ENCODE measurements around the gene CNDP1.
"Not testable (repeated sequence)": the region's sequence is repeated elsewhere in the genome, so short reads cannot be mapped to it uniquely, and the experiment has no call there.

Gene CNDP1

DNA sequence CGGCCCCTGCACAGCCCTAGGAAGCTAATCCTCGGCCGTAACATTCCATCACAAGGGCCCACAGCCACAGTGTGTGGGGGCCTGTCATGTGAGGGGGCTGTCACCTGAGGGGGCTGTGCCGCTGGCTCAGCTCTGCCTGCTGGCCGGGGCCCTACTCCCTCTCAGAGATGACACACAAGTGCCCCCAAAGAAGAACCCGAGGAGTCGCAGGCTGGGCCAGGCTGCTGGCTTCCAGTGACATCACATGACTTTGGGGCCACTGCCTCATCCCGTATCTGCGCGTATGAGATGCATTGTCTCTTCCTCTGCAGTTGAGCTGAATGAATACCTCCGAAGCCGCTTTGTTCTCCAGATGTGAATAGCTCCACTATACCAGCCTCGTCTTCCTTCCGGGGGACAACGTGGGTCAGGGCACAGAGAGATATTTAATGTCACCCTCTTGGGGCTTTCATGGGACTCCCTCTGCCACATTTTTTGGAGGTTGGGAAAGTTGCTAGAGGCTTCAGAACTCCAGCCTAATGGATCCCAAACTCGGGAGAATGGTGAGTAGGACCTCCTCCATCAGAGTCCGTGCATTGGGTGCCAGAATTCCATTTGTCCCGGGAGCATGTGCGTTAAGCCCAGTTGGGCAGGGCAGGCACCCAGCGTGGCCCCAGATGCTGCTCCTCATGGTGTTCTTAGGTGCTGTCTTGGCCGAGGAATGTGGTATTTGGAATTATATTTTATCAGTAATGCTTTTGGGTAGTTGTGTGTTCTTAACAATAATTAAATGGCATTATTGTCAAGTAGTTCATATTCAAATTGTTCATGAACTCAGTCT, at the start of gene CNDP1:
TSS of gene CNDP1 (plus strand) at position 351 of the 820 bp plus-strand sequence. CDS start at position 519, 168 bp downstream.
- peak in 1 of 2 donors; percentile 5 for DNase-seq

DNA sequence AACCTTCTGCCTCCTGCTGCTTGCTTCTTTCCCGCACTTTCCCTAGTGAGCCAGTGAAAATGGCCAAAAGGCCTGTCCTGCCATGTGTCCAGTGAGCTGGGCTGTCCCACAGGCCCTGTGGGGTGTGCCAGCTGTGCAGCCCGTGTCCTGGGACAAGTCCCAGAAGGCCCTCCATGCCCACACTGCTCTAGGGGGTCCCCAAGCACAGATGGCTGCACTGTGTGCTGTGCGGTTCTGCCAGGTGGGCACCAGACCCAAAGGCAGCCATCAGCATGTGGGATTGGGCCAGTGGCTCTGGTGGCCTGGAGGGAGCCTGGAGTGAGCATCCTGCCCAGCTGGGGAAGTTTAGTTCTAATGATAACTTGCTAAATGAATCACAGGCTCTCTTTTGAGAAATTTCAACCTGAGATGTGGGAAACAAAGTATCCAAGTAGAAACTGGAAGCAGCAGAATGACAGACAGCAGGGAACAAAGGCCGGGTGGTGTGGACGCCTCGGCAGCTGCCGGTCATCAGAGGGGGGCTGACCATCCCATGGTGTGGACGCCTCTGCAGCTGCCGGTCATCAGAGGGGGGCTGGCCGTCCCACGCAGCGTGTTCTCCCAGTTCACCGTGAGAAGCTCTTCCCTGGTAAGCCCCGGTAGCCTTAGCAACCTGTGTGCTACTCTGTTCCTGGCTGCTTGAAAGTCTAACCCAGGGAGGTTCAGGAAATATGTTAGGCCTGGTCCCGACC, 48.0 kb upstream of the CNDP1 start:
- no peak for DNase-seq

DNA sequence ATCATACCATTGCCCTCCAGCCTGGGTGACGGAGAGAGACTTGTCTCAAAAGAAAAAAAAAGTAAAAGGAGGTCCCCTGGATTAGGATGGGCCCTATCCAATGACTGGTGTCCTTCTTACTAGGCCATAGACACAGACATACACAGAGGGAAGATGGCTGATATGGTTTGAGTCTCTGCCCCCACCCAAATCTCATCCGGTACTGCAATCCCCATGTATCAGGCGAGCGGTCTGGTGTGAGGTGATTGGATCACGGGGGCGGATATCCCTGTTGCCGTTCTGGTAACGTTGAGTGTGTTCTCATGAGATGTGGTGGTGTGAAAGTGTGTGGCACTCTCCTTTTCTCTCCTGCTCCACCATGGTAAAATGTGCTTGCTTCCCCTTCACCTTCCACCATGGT, 45.9 kb upstream of the CNDP1 start:
- DNase-seq: no peak

DNA sequence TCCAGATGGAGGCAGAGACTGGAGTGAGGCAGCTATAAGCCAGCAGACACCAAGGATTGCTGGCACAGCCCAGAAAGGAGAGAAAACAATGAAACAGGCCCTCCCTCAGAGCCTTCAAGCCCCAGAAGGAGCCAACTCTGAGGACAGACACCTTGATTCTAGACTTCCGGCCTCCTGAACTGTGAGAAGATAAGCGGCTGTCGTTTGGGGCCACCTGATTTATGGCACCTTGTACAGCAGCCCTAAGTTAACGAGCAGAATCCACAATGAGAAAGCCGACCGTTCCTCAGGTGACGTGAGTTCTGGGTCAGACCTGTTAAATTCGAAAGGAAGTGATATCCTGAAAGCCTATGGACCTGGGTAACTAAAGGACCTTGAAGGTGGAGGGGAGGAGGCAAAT, 45.4 kb upstream of the CNDP1 start:
- no peak for DNase-seq

- DNase-seq: no peak
These were observed 44.6 kb upstream of the CNDP1 start for GRCh38 chr18:74489676-74490075.

- DNase-seq: no peak
These were observed 42.0 kb upstream of the CNDP1 start for GRCh38 chr18:74492259-74492658.

DNA sequence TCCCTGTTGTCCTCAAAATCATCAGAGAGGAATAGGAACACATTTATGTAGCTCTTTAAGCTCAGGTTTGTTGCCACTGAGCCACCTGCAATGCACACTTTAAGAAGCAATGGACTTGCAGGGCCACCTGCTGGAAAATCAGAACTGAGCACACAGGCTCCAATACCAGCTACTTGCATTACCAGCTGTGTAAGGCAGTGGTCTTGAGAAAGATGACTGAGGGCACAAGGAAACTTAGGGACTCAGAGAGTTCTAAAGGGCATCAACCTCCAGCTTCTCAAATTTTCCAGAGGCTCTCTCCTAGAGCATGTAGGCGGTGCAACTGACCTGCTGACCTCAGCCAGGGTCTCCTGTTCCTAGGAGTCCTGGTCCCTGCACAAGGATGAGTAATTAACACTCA, 40.6 kb upstream of the CNDP1 start:
- peak; percentile 81 for DNase-seq

DNA sequence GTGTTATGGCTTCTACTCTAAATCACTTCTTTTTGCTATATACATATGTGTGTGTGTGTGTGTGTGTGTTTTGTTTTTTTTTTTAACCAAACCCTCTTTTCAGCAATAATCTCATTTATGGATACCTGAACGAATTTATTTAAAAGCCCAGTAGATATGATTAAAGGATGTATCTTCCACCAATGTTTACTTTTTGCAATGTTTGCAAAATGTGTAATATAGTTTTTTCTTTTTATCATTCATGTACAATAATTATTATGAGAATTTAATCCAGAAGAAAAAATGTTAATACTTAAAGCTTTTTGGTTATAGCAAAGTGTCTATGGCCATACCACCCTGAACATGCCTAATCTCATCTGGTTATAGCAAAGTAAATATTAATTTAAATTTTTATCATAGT, 39.8 kb upstream of the CNDP1 start:
- DNase-seq: no peak

- peak; percentile 98 to 99 for DNase-seq
These were observed 38.5 kb upstream of the CNDP1 start, which contains the start of gene CNDP2 for GRCh38 chr18:74495581-74496507. CNDP2 (plus strand) TSS chr18:74496363; CDS start chr18:74499974, 3,611 bp downstream.

DNA sequence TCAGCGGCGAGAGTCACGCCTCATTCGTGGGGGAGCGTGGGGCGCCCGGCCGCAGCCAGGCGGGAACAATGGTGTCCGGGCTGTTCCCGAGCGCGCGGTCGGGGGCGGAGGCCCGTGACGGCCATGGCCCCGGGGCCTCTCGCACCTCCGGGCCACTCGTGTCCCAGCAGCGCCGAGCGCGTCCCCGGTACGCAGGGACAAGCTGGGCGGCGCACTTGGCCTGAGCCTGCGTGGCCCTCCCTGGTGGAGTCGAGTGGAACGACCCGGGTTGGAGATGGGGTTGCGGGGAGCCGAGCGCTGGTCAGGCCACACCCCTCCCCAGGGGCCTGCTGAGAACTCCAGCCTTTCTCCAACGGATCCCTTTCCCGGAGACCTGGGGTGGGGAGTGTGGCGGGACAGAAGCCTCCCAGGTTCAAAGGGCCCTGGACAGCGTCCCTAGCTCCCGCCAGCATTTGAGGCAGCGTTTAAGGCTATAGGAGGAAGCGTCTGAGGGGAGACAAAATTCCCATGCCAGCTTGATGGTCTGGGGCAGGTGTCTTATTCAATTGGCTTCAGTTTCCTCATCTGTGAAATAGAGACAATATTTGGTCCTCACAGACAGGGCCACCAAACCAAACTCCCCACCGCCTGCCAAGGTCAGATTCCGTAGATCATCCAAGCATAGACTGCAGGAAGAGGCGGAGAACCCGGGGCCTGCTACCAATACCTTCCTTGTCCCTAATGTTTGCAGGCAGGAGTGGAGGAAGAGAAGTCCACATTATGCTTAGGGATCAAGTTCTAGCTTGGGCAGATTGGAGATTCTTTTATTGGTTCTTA, 37.6 kb upstream of the CNDP1 start:
- peak in 1 of 2 donors; percentile 40 for DNase-seq

GRCh38 chr18:74497324-74497676, 37.0 kb upstream of the CNDP1 start:
- DNase-seq: no peak

- DNase-seq: no peak
These were observed 36.5 kb upstream of the CNDP1 start for GRCh38 chr18:74497778-74498177.

GRCh38 chr18:74498712-74499627, 35.3 kb upstream of the CNDP1 start:
- DNase-seq: peak; percentile 80 to 82

DNA sequence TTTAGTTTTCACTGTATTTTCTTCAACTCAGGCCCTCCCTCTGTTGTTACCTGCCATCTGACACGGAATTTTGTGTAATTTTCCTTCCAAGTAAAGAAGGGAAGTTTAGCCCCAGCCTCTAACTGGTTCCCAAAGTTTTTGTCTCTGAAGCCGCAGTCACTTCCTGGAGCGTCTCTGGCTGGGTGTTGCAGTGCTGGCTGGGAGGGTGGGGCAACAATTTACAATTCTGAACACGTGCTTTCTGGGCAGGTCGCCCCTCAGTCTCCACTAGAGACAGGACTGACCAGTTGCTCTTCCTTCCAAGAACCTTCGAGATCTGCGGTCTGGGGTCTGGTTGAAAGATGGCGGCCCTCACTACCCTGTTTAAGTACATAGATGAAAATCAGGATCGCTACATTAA, 34.7 kb upstream of the CNDP1 start:
- peak; percentile 64 to 70 for DNase-seq

DNA sequence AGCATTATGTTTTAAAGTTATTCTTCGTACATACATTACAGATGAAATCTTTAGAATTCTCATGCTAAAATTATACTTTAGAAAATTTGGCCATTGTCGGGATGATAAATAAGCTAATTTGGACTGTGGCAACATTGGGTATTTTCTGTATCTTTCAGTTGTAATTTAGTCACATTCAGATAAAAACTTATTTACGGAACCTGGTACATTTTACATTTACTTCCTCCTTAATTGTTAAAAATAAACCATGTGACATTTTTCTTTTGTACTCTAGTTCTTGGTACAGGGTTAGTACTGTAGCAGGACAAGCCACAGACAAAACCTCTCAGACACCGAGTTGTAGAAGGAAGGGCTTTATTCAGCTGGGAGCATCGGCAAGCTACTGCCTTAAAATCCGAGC, 33.9 kb upstream of the CNDP1 start:
- no peak for DNase-seq

DNA sequence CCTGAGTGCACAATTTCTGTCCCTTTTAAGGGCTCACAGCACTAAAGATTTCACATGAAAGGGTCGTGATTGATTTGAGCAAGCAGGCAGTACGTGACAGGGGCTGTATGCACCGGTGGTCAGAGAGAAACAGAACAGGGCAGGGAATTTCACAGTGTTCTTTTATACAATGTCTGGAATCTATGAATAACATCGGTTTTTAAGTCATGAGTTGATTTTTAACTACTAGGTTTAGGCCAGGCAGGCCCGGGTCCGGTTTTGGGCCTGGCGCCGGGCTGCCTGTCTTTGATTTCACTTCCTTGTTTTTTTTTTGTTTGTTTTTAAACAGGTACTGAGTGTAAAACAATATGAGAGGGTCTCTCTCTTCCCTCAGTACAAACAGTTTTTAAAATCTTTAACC, 33.5 kb upstream of the CNDP1 start:
- DNase-seq: not testable (repeated sequence)

DNA sequence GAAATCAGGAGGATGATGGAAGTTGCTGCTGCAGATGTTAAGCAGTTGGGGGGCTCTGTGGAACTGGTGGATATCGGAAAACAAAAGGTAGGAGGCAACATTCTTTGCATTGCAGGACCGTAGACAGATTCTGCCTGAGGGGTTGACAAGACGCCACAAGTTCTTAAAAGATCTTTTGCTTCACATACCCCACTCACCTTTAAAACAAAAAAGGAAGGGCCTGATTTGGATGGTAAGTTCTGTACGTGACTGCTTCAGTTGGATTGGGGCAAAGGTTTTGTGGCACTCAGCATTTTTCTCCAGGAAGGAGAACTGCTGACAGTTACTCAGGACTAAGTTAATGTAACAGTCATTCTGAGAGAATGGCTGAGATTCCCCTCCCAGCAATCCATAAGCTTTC, 32.9 kb upstream of the CNDP1 start:
- no peak for DNase-seq

DNA sequence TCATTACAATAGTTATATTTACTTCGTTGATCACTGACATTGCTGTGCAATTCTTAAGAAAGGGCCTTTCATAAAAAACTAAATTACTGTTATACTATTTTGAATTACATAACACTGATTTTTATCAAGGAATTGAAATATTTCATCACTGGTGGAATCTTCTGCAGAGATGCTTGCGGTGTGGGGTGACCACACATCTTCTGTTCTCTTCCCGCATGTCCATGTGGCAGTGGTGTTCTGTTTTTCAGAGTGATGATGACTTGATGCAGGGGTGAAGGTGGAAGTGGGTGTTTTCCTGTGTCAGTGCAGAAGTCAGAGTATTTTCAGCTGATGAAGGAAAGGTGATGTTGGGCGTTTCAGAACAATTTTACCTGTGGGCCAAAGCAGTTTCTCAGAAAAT, 31.2 kb upstream of the CNDP1 start:
- DNase-seq: no peak

DNA sequence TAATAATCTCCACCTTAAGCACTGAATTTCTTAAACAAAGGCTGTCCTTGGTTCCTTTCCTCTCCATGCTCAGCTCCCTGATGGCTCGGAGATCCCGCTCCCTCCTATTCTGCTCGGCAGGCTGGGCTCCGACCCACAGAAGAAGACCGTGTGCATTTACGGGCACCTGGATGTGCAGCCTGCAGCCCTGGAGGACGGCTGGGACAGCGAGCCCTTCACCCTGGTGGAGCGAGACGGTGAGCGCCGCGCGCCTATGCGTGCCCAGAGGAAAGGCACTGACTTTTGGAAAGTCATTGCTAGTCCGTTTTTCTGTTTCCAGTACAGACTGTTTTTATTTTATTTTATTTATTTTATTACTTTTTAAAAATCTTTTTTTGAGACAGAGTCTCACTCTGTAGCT, 28.5 kb upstream of the CNDP1 start:
- no peak for DNase-seq

- no peak for DNase-seq
These were observed 27.7 kb upstream of the CNDP1 start for GRCh38 chr18:74506448-74507084.
